ENCODE results near the gene ENTHD1. TPM values are rescaled to one million over a fixed set of nuclear protein-coding genes. Genes with fewer than 3 reads are reported as not detected.
"Not testable (repeated sequence)": the region's sequence is repeated elsewhere in the genome, so short reads cannot be mapped to it uniquely, and the experiment has no call there.

ENTHD1 gene
- polyA plus RNA-seq, 12 donors: not detected

GRCh38 chr22:39777716-39778454 lies 115.7 kb downstream of the ENTHD1 start:
- DNase-seq: no peak

GRCh38 chr22:39776295-39777009 lies 117.1 kb downstream of the ENTHD1 start:
- DNase-seq: no peak

- DNase-seq: no peak
Measured at GRCh38 chr22:39773976-39774539, 119.5 kb downstream of the ENTHD1 start.

- no peak for DNase-seq
Measured at GRCh38 chr22:39773503-39773902, 120.1 kb downstream of the ENTHD1 start.

- DNase-seq: no peak
Measured at GRCh38 chr22:39771486-39771885, 122.1 kb downstream of the ENTHD1 start.

- DNase-seq: no peak
Measured at GRCh38 chr22:39765661-39766060, 127.9 kb downstream of the ENTHD1 start.

- no peak for DNase-seq
Measured at GRCh38 chr22:39765046-39765445, 128.5 kb downstream of the ENTHD1 start.

GRCh38 chr22:39763276-39763675 lies 130.3 kb downstream of the ENTHD1 start:
- DNase-seq: no peak

- DNase-seq: no peak
Measured at GRCh38 chr22:39750759-39751158, 142.8 kb downstream of the ENTHD1 start.

- no peak for DNase-seq
Measured at GRCh38 chr22:39748877-39749276, 144.7 kb downstream of the ENTHD1 start.

- DNase-seq: no peak
Measured at GRCh38 chr22:39746600-39747262, 146.8 kb downstream of the ENTHD1 start.

GRCh38 chr22:39745789-39746188 lies 147.8 kb downstream of the ENTHD1 start:
- DNase-seq: no peak

GRCh38 chr22:39744353-39744752 lies 149.2 kb downstream of the ENTHD1 start:
- no peak for DNase-seq

- no peak for DNase-seq
Measured at GRCh38 chr22:39743935-39744334, 149.6 kb downstream of the ENTHD1 start.

- DNase-seq: no peak
Measured at GRCh38 chr22:39739338-39740027, 154.1 kb downstream of the ENTHD1 start.

- DNase-seq: no peak
Measured at GRCh38 chr22:39738746-39739145, 154.8 kb downstream of the ENTHD1 start.

- DNase-seq: no peak
Measured at GRCh38 chr22:39735776-39736175, 157.8 kb downstream of the ENTHD1 start.

GRCh38 chr22:39734866-39735265 lies 158.7 kb downstream of the ENTHD1 start:
- no peak for DNase-seq

GRCh38 chr22:39734046-39734445 lies 159.5 kb downstream of the ENTHD1 start:
- not testable (repeated sequence) for DNase-seq

GRCh38 chr22:39733191-39733590 lies 160.4 kb downstream of the ENTHD1 start:
- no peak for DNase-seq

- no peak for DNase-seq
Measured at GRCh38 chr22:39732625-39733024, 160.9 kb downstream of the ENTHD1 start.

Measured in muscle of arm (tissue), 12 donors.